Fibroblast of villous mesenchyme (primary cell): ENCODE measurements around the gene UBASH3B. TPM values are rescaled to one million over a fixed set of nuclear protein-coding genes. Genes with fewer than 3 reads are reported as not detected.

ENCODE experiments used
- DNase-seq: peaks from one replicate; pipeline ENCODE4 v3.0.0-alpha.2; 2010; ENCODE audit warnings: low read depth
- H3K4me3 ChIP-seq: 2 replicates; pipeline ENCODE4 v1.5.1; 2011; ENCODE audit warnings: low read depth, mild to moderate bottlenecking, low read length
- total RNA-seq: library from RNA; depleted of rRNA; stranded (reverse); fragments of >200 nt; gene quantifications from 2 replicates; pipeline ENCODE4 v1.2.3, GENCODE V29; 2012
- TF ChIP-seq, protein P1 (sequence below): IDR thresholded peaks from 2 replicates; pipeline ENCODE4 v1.5.1; 2012; ENCODE audit warnings: low read depth, mild to moderate bottlenecking, low read length; ENCODE audit not compliant: insufficient read depth

UBASH3B gene
- total RNA-seq, 1 donor, result 30.7 TPM

DNA sequence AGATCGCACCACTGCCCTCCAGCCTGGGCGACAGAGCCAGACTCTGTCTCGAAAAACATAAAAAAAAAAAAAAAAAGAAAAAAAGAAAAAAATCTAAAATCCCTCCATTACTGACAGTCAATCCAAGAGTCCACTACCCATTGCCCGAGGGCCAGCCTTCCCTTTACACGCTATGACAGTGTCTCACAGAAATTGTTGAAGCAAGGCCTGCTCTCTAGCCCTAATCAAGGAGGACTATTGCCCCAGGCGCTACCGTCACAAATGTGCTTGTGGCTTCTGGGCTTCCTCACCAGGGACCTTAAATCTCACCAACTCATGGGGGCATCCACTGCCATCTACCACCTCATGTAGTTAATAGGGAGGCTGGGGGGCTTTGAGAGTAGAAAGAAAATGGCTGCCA, 49.9 kb downstream of the UBASH3B start:
- TF ChIP-seq, protein P1, sequence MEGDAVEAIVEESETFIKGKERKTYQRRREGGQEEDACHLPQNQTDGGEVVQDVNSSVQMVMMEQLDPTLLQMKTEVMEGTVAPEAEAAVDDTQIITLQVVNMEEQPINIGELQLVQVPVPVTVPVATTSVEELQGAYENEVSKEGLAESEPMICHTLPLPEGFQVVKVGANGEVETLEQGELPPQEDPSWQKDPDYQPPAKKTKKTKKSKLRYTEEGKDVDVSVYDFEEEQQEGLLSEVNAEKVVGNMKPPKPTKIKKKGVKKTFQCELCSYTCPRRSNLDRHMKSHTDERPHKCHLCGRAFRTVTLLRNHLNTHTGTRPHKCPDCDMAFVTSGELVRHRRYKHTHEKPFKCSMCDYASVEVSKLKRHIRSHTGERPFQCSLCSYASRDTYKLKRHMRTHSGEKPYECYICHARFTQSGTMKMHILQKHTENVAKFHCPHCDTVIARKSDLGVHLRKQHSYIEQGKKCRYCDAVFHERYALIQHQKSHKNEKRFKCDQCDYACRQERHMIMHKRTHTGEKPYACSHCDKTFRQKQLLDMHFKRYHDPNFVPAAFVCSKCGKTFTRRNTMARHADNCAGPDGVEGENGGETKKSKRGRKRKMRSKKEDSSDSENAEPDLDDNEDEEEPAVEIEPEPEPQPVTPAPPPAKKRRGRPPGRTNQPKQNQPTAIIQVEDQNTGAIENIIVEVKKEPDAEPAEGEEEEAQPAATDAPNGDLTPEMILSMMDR, result no peak
- H3K4me3 ChIP-seq, result no peak overlapping the region
- DNase-seq, result no peak

DNA sequence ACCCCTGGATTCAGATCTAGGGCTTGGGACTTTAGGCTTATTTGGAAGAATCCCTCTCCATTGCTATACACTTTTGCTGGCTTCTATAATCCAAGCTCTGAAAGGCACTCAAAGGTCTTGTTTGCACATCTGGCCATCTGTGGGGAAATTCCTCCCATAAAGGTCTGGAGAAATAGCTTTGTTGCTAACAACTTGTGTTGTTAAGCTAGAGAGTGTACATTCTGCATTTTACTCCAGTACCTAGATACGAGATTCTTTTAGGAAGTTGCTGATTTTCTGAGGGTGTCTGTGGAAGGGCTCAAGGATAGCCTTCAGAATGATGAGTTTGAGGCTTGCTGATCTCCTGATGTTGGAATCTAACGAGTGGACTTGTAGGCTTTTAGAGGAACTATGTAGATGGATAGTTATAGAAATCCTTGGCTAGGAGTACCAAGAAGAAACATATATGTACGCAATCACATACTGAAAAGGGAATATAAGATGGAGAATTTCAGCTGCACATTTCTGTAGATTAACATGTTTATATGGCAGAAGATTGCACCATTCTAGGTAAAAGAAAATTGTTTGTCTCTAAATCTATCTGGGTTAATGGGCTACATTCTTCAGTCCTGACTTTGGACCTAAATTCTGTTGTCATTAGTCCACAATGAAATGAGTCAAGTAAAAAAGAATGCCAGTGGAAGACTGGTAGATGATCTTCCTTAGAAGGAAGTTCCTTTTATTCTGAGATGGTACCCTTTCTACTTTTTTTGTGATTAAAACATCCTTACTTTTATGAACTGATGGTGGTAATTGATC, 51.0 kb downstream of the UBASH3B start:
- peak; percentile 87 for DNase-seq
- no peak overlapping the region for H3K4me3 ChIP-seq
- TF ChIP-seq, protein P1, result no peak

GRCh38 chr11:122707111-122707510, 51.6 kb downstream of the UBASH3B start:
- TF ChIP-seq, protein P1, result no peak
- no peak overlapping the region for H3K4me3 ChIP-seq
- no peak for DNase-seq

- H3K4me3 ChIP-seq, result no peak overlapping the region
- no peak for DNase-seq
- TF ChIP-seq, protein P1, result no peak
These were observed 52.4 kb downstream of the UBASH3B start for GRCh38 chr11:122707901-122708300.

DNA sequence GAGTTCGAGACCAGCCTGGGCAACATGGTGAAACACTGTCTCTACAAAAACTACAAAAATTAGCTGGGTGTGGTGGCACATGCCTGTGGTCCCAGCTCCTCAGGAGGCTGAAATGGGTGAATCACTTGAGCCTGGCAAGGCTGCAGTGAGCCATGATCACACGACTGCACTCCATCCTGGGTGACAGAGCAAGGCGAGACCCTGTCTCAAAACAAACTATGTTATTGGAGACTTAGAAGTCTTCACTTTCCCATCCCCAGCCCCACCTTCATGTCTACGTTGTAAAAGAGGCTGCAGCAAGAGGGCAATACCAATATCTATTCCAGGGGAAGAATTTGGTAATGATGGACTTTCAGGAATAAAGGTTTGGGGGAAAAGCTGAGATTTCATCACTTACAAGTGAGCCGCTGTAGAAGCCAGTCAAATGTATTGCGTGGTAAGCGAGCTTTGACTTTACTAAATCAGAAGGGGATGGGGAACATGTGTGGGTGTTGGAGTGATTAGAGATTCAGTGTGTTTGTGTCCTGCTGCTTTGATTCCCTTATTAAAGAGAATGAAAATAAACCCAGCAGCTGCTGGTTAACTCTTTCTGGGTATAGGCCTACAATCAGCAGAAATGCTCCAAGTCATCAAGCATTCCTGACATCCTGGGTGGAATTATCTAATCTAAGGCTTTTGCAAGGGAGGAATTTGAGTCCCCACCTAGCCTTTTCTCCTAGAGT, 53.7 kb downstream of the UBASH3B start:
- no peak overlapping the region for H3K4me3 ChIP-seq
- TF ChIP-seq, protein P1, result no peak
- DNase-seq, result peak; percentile 69

DNA sequence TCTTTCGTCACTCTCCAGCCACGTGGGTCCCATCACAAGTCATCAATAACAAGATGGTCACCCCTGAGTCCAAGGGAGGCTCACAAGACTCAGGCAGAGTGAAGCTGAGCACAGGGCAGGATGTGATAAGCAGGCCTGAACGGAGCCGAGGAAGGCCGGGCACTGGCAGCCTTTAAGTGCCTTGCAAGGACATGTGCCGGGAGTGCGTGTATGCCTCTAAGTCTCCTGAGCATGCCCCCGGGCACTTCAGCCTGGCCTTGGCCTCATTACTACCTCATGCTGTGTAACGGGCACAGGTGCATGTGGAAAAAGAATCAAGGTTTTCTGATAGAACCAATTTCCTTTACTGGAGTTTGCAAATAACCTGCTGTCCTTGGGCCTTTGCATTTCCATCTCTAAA, 55.8 kb downstream of the UBASH3B start:
- DNase-seq, result no peak
- TF ChIP-seq, protein P1, result no peak

More for the DNA sequence above, 55.8 kb downstream of the UBASH3B start:
- no peak overlapping the region for H3K4me3 ChIP-seq
